ENCODE results near the gene NUDT4.
"Not testable (repeated sequence)": the region's sequence is repeated elsewhere in the genome, so short reads cannot be mapped to it uniquely, and the experiment has no call there.

Gene NUDT4

GRCh38 chr12:93429852-93430251 is 52.1 kb downstream of the NUDT4 start:
- DNase-seq: no peak

GRCh38 chr12:93430280-93430679 is 52.6 kb downstream of the NUDT4 start:
- no peak for DNase-seq

GRCh38 chr12:93432031-93432430 is 54.3 kb downstream of the NUDT4 start:
- not testable (repeated sequence) for DNase-seq

GRCh38 chr12:93434256-93434865 is 56.6 kb downstream of the NUDT4 start:
- no peak for DNase-seq

- DNase-seq: no peak
Observed at GRCh38 chr12:93438266-93439050, 60.7 kb downstream of the NUDT4 start.

GRCh38 chr12:93440043-93440835 is 62.5 kb downstream of the NUDT4 start:
- DNase-seq: no peak

GRCh38 chr12:93441081-93441616 is 63.4 kb downstream of the NUDT4 start:
- DNase-seq: no peak

- peak; percentile 92 for DNase-seq
Observed at GRCh38 chr12:93441617-93442410, 64.1 kb downstream of the NUDT4 start, which contains the start of gene UBE2N. Gene UBE2N, minus strand, starts transcription at chr12:93441947. Its CDS starts 63 bp downstream, at chr12:93441884.

GRCh38 chr12:93442411-93443340 is 65.0 kb downstream of the NUDT4 start:
- DNase-seq: no peak

- DNase-seq: no peak
Observed at GRCh38 chr12:93443576-93443975, 65.9 kb downstream of the NUDT4 start.

GRCh38 chr12:93447555-93448290 is 70.0 kb downstream of the NUDT4 start:
- DNase-seq: peak; percentile 66

- no peak for DNase-seq
Observed at GRCh38 chr12:93448796-93449195, 71.1 kb downstream of the NUDT4 start.

GRCh38 chr12:93449277-93449676 is 71.6 kb downstream of the NUDT4 start:
- DNase-seq: no peak

GRCh38 chr12:93451423-93452158 is 73.9 kb downstream of the NUDT4 start:
- no peak for DNase-seq

- no peak for DNase-seq
Observed at GRCh38 chr12:93453633-93454032, 75.9 kb downstream of the NUDT4 start.

GRCh38 chr12:93456077-93456476 is 78.4 kb downstream of the NUDT4 start:
- no peak for DNase-seq
